ENCODE measurements around the gene PTPRM.

Gene PTPRM

DNA sequence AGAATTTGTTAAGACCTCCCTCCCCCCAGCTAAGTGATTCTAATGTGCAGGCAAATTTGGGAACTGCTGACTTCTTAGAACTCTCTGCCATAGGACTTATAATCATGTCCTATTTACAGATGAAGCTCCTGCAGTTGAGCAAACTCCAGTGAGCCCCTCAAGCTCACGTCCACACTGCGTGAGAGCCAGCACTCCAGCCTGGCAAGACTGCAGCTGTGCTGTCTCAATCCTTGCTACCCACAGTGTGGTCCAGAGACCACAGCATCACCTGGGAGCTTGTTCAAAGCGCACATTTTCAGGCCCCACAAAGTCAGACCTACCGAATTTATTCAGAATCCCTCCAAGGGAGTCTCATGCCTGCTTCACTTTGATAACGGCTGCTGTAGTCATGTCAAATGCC is 799.0 kb downstream of the PTPRM start:
- no peak for DNase-seq (ENCODE audit: low read depth)

- no peak for DNase-seq (ENCODE audit: low read depth)
Measured at GRCh38 chr18:8366656-8367055, 799.5 kb downstream of the PTPRM start.

DNA sequence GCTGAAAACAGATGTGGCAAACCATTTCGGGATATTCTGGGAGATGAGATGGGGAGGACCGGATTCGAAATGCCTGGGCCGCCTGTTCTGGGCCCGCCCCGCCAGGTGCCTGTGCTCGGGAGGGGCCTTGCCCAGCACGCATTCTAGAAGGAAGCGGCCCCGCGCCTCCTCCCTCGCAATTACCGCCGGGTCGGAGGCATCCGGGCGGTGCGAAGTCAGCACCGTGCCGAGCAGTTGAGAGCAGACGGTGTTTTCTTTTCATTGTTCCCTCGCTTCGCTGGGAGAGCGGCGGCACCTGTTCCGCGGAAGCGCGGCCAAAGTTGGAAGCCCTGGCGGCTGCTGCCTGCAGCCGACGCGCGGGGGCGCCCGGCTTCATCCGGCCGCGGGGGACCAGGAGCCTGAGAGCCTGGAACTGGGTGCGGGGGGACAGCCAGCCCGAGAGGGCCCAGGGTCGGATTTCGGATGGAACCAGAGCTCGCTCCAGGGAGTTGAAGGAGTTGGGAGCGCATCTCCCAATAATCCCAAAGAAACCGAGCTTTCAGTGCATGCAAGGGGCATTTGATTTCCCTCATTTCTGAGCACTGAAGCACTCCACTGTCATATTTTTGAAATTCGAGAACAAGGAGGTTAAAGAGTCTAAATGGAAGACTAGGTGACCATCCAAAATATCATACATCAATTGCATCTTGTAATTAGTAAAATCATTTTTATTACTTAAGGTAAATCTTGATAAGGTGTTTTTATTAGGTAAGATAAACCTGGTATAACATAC is 800.3 kb downstream of the PTPRM start:
- no peak for DNase-seq (ENCODE audit: low read depth)

- no peak for DNase-seq (ENCODE audit: low read depth)
Measured at GRCh38 chr18:8368512-8369217, 801.5 kb downstream of the PTPRM start.

DNA sequence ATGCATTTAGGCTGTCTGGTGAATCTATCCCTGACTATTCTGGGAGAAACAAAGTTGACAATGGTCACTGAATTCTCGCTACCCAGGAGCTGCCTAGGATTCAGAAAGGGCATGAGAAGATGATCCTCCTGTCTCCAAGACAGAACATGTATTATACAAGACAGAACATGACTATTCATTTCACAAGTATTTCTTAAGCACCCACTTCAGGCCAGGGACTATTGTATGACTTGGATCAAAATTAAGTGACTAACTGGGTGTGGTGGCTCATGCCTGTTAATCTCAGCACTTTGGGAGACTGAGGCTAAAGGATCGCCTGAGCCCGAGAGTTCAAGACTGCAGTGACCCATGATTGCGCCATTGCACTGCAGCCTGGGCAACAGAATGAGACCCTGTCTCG is 806.4 kb downstream of the PTPRM start:
- DNase-seq (ENCODE audit: low read depth) = no peak

GRCh38 chr18:8374676-8375075 is 807.6 kb downstream of the PTPRM start:
- DNase-seq (ENCODE audit: low read depth) = no peak

- DNase-seq (ENCODE audit: low read depth) = no peak
Measured at GRCh38 chr18:8375249-8375648, 808.1 kb downstream of the PTPRM start.

GRCh38 chr18:8376113-8376512 is 809.0 kb downstream of the PTPRM start:
- no peak for DNase-seq (ENCODE audit: low read depth)

GRCh38 chr18:8379187-8379941 is 812.2 kb downstream of the PTPRM start:
- no peak for DNase-seq (ENCODE audit: low read depth)

DNA sequence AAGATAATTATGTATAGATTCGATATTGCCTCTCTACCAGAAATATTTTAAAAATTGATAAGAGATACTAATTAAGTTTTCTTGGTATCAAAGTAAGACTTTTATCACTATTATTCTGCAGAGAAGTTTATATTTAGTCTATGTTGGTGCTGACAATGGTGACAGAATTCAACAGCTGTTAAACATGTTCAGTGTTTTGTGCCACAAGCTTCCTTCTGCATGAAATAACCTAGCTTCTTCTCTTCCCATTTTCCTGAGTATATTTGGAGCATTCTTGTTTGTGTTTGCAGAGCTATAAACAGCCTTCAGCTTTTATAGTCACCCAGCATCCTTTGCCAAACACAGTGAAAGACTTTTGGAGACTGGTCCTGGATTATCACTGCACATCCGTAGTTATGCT is 812.9 kb downstream of the PTPRM start:
- DNase-seq (ENCODE audit: low read depth) = no peak

- DNase-seq (ENCODE audit: low read depth) = no peak
Measured at GRCh38 chr18:8380926-8381325, 813.8 kb downstream of the PTPRM start.

- DNase-seq (ENCODE audit: low read depth) = no peak
Measured at GRCh38 chr18:8381821-8382459, 814.8 kb downstream of the PTPRM start.

GRCh38 chr18:8385400-8385799 is 818.3 kb downstream of the PTPRM start:
- no peak for DNase-seq (ENCODE audit: low read depth)

DNA sequence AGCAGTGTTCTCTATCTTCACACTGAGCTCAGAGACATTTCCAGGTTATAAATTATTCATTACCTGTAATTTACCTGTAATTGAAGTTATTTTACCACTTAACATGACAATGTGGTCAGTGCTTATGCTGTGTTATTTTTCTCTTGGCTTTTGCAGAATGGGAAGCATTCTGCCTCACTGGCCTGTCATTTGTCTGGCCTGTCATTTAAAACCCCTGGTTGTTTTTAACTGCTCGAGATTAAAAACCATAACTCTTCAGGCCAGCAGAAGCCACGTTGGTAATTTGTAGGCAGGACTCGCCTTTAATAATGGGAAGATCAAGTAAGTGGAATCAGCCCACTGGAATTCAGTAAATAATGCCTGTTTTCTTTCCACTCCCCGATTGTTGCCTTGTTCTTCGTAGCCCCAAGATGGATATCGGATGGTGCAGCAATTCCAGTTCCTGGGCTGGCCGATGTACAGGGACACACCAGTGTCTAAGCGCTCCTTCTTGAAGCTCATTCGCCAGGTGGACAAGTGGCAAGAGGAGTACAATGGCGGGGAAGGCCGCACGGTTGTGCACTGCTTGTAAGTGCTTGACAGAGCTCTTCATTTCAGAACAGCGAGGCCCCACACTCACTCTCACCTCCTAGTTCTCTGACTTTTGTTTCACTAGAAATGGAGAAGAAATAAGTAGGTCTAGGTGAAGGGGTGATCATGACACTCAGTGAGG is 819.7 kb downstream of the PTPRM start:
- no peak for DNase-seq (ENCODE audit: low read depth)

DNA sequence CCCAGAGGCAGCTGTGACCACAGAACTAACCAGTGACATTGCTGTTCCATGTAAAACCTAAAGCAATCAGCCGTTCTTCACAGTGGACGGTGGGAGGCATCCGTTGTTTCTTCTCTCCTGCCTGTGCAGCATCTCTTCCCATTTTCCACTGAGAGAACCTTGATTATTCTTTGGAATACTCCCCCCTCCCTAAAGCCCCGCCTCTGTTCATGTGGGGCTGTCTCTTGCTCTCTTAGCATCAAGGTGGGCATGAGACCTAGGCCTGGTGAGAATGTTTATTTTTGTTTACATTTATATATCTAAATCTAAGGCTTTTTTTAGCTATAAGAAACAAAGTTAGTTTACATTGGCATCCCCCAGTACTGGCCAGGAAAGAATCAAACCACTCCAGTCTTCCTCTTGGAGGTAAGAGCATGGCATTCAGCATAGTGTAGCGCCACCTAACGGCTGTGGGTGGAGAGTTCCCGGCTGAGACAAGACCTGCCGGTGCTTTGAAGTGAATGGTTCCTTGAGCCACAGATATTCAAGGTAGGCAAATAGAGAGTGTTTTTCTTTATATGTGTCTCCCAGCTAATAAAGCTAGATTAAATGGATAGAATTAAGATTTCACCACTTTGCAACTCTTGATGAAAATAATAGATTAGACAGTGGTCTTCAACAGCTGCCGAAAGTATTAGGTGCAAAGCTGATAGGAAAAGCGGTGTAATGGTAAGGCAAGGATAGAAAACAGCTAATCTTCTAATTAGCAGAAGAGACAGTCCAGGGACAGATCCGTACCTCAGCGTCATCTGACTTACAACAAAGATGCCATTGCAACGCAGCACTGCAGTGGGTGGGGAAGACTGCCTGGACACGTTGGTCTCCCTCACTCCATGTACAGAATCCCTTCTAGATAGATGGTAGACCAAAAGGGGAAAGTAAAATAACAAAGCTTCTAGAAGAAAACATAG is 822.5 kb downstream of the PTPRM start:
- DNase-seq (ENCODE audit: low read depth) = no peak

GRCh38 chr18:8391068-8391467 is 824.0 kb downstream of the PTPRM start:
- no peak for DNase-seq (ENCODE audit: low read depth)

DNA sequence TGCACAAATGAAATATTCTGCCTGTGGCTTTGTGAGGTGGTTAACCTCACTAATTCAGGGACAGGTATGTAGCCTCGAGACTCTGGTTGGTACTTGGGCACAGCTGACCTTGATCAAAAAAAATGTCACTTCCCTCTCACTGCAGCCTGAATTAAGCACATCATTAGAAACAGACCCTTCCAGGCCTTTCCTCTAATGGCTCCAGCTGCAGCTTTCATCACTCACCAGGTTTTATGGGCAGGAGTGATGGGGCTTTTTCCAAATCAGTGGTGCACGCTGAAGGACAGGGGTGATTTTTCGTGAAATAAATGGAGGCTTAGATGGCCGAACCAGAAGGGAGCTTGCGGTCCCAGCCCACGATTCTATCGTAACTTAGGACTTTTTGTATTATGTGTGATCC is 829.1 kb downstream of the PTPRM start:
- no peak for DNase-seq (ENCODE audit: low read depth)

- DNase-seq (ENCODE audit: low read depth) = no peak
Measured at GRCh38 chr18:8397034-8397433, 829.9 kb downstream of the PTPRM start.

- no peak for DNase-seq (ENCODE audit: low read depth)
Measured at GRCh38 chr18:8399138-8399537, 832.0 kb downstream of the PTPRM start.

DNA sequence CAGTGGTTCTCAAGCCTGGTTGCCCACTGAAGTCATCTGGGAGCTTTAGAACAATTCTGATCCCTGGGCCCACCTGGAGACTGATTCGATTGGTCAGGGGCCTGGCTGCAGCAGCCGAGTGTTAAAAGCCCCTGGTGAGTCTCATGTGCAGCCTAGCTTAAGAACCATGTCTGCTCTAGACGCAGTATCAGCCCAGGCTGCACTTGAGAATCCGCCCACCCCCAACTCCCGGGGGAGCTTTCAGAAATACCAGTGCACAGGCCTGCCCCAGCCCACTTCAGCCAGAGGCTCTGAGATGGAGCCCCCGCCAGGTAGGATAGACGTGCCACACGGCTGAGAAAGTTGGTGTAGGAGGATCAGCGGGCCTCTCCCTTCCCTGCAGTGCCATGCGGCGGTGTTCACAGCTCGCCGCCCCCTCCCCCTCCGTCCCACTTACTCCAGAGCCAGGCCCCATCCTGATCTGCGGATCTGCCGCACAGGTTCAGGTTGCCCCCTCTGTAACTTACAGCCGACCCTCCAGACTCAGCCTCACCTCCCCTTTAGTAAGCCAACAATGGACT is 833.2 kb downstream of the PTPRM start:
- no peak for DNase-seq (ENCODE audit: low read depth)

All from activated T-helper 9 cell treated with anti-CD3 and anti-CD28 coated beads, Interleukin-2, amount 50 U/mL, for 16 hours (primary cell).